ENCODE data around the gene FURIN.

- TF ChIP-seq CTCF (IDR thresholded peaks at IDR 0.05) (no peak), ZFX (IDR thresholded peaks at IDR 0.05; ENCODE audit: borderline replicate concordance) (no peak)
Observed at GRCh38 chr15:90870354-90871138, 2.2 kb downstream of the FURIN start.
